Breast epithelium (tissue), 3 donors: ENCODE results near the gene TOMM20L.
"Not testable (repeated sequence)": the region's sequence is repeated elsewhere in the genome, so short reads cannot be mapped to it uniquely, and the experiment has no call there.

Experiments used
- CTCF ChIP-seq, 3 donors: fragments of 450-650 bp; IDR thresholded peaks; one replicate each; pipeline ENCODE4 v1.5.1; 2016 to 2017; ENCODE audit warnings: antibody characterized with exemption in 3 of 3, mild to moderate bottlenecking in 3 of 3, moderate library complexity in 3 of 3
- POLR2A ChIP-seq: fragments of 450-650 bp; IDR thresholded peaks from one replicate; pipeline ENCODE4 v1.6.1; 2016; ENCODE audit warnings: antibody characterized with exemption, mild to moderate bottlenecking, moderate library complexity

- not testable (repeated sequence) for TF ChIP-seq CTCF (IDR thresholded peaks at IDR 0.05); POLR2A
Observed at GRCh38 chr14:58362272-58362671, 33.5 kb upstream of the TOMM20L start.
